ENCODE results near the gene MAPK12. TPM values are rescaled to one million over a fixed set of nuclear protein-coding genes. Genes with fewer than 3 reads are reported as not detected.

Gene MAPK12
- polyA plus RNA-seq, 1 experiment, result 26.6 TPM

- no peak for DNase-seq (ENCODE audit: low read depth, low spot score)
- no peak overlapping the region for H3K4me3 ChIP-seq (ENCODE audit: low read depth, low read length)
- no peaks in the 10 kb centered on the region for H3K27me3 ChIP-seq (ENCODE audit: control insufficient read depth, insufficient read depth, low read length)
- CTCF ChIA-PET, result interaction anchor here (0.8 kb wide), 1 partner anchor 84 kb away, joined by 3 read pairs; no protein-coding TSS in a partner anchor
- H3K27ac ChIP-seq (ENCODE audit: low read depth, low read length), result no peak overlapping the region
- H3K9me3 ChIP-seq (ENCODE audit: control insufficient read depth, insufficient read depth, low read length), result no peaks in the 10 kb centered on the region; the same call in 1 of the 2 replicates
- POLR2A ChIA-PET, result no interaction called here
- no peak for TF ChIP-seq CTCF (IDR thresholded peaks at IDR 0.05; ENCODE audit: low read depth, low read length)
These were observed 3.8 kb downstream of the MAPK12 start for GRCh38 chr22:50257451-50258360.

- Histone ChIP-seq H3K4me3 (ENCODE audit: low read depth, low read length) (no peak overlapping the region), H3K27me3 (ENCODE audit: control insufficient read depth, insufficient read depth, low read length) (no peaks in the 10 kb centered on the region), H3K27ac (ENCODE audit: low read depth, low read length) (no peak overlapping the region), H3K9me3 (ENCODE audit: control insufficient read depth, insufficient read depth, low read length) (no peaks in the 10 kb centered on the region; the same call in 1 of the 2 replicates)
- TF ChIP-seq CTCF (IDR thresholded peaks at IDR 0.05; ENCODE audit: low read depth, low read length), result no peak
- ChIA-PET POLR2A (no interaction called here), CTCF (no interaction called here)
- DNase-seq (ENCODE audit: low read depth, low spot score), result no peak
These were observed 4.4 kb downstream of the MAPK12 start for GRCh38 chr22:50257041-50257440.

GRCh38 chr22:50256258-50256862 is 5.1 kb downstream of the MAPK12 start:
- H3K4me3 ChIP-seq (ENCODE audit: low read depth, low read length), result no peak overlapping the region
- CTCF ChIA-PET, result interaction anchor here (1.0 kb wide), 1 partner anchor 111 kb away, joined by 3 read pairs; no protein-coding TSS in a partner anchor
- POLR2A ChIA-PET, result no interaction called here
- no peak for TF ChIP-seq CTCF (IDR thresholded peaks at IDR 0.05; ENCODE audit: low read depth, low read length)
- no peak for DNase-seq (ENCODE audit: low read depth, low spot score)
- no peaks in the 10 kb centered on the region for H3K27me3 ChIP-seq (ENCODE audit: control insufficient read depth, insufficient read depth, low read length)
- H3K27ac ChIP-seq (ENCODE audit: low read depth, low read length), result no peak overlapping the region
- no peaks in the 10 kb centered on the region; the same call in 1 of the 2 replicates for H3K9me3 ChIP-seq (ENCODE audit: control insufficient read depth, insufficient read depth, low read length)

GRCh38 chr22:50255607-50256006 is 5.9 kb downstream of the MAPK12 start:
- Histone ChIP-seq H3K9me3 (ENCODE audit: control insufficient read depth, insufficient read depth, low read length) (no peaks in the 10 kb centered on the region; the same call in 1 of the 2 replicates), H3K4me3 (ENCODE audit: low read depth, low read length) (no peak overlapping the region), H3K27ac (ENCODE audit: low read depth, low read length) (no peak overlapping the region), H3K27me3 (ENCODE audit: control insufficient read depth, insufficient read depth, low read length) (no peaks in the 10 kb centered on the region)
- DNase-seq (ENCODE audit: low read depth, low spot score), result no peak
- ChIA-PET CTCF (interaction anchor here (1.0 kb wide), 1 partner anchor 111 kb away, joined by 3 read pairs; no protein-coding TSS in a partner anchor), POLR2A (no interaction called here)
- TF ChIP-seq CTCF (IDR thresholded peaks at IDR 0.05; ENCODE audit: low read depth, low read length), result no peak

- Histone ChIP-seq H3K4me3 (ENCODE audit: low read depth, low read length) (no peak overlapping the region), H3K9me3 (ENCODE audit: control insufficient read depth, insufficient read depth, low read length) (no peaks in the 10 kb centered on the region; the same call in 1 of the 2 replicates), H3K27me3 (ENCODE audit: control insufficient read depth, insufficient read depth, low read length) (no peaks in the 10 kb centered on the region), H3K27ac (ENCODE audit: low read depth, low read length) (no peak overlapping the region)
- DNase-seq (ENCODE audit: low read depth, low spot score), result no peak
- CTCF ChIA-PET, result interaction anchor here (0.6 kb wide), 1 partner anchor 129 kb away, joined by 3 read pairs; no protein-coding TSS in a partner anchor
- POLR2A ChIA-PET, result no interaction called here
- no peak for TF ChIP-seq CTCF (IDR thresholded peaks at IDR 0.05; ENCODE audit: low read depth, low read length)
These were observed 6.4 kb downstream of the MAPK12 start for GRCh38 chr22:50255099-50255498.

All from AG04450 (cell line).